T-cell (primary cell): ENCODE measurements around the gene TAS2R7. TPM values are rescaled to one million over a fixed set of nuclear protein-coding genes. Genes with fewer than 3 reads are reported as not detected.

ENCODE experiments used
- ATAC-seq, 4 experiments: fragments of 200-7000 bp in 3 of 4; fragments of 150-1000 bp in 1 of 4; cut with Tn5 transposase; replicated peaks in 1 of 4; 1 replicate in 3 of 4; 2 replicates in 1 of 4; pipeline ENCODE4 v1.10.0; 2021; ENCODE audit warnings: moderate library complexity in 3 of 4, mild to moderate bottlenecking in 2 of 4, moderate number of reproducible peaks in 1 of 4
- CTCF ChIA-PET, 2 donors: fragments of 300-600 bp; sonication (Branson Sonifier 250); formaldehyde crosslinking; loops; one replicate each; lab custom pipeline; 2022; ENCODE audit warnings: antibody characterized with exemption in 2 of 2; lab: Charles Lee
- POLR2A ChIA-PET, 2 donors: fragments of 300-600 bp; sonication (Branson Sonifier 250); formaldehyde crosslinking; loops; one replicate each; lab custom pipeline; 2022; ENCODE audit warnings: antibody characterized with exemption in 2 of 2; lab: Charles Lee
- DNase-seq, 35 experiments: peaks; one replicate each; pipeline versions ENCODE4 v3.0.0 to v3.0.0-alpha.2; 2013 to 2023
- H3K27ac ChIP-seq: one replicate; pipeline ENCODE4 v1.5.1; 2013; ENCODE audit warnings: low read length
- H3K27me3 ChIP-seq, 2 experiments: replicated peaks in 1 of 2; 1 replicate in 1 of 2; 2 replicates in 1 of 2; pipeline versions ENCODE4 v1.6.1 to v1.7.0; 2013; ENCODE audit warnings: low read length in 1 of 2, mixed read lengths in 1 of 2; ENCODE audit not compliant: control insufficient read depth in 2 of 2, insufficient read depth in 2 of 2; ENCODE audit errors: extremely low read depth in 1 of 2
- H3K36me3 ChIP-seq, 2 donors: 1 replicate in 1 of 2; 2 replicates in 1 of 2; pipeline versions ENCODE4 v1.6.1 to v1.7.0; 2013; ENCODE audit warnings: low read length in 1 of 2; ENCODE audit not compliant: control insufficient read depth in 2 of 2, insufficient read depth in 1 of 2; ENCODE audit errors: extremely low read depth in 1 of 2
- H3K4me1 ChIP-seq, 2 experiments: 1 replicate in 1 of 2; 2 replicates in 1 of 2; pipeline versions ENCODE4 v1.6.1 to v1.7.0; 2013; ENCODE audit warnings: low read length in 2 of 2, mixed read lengths in 1 of 2; ENCODE audit not compliant: insufficient read depth in 2 of 2, control insufficient read depth in 1 of 2; ENCODE audit errors: extremely low read depth in 1 of 2
- H3K4me3 ChIP-seq, 2 donors: 1 replicate in 1 of 2; 2 replicates in 1 of 2; pipeline versions ENCODE4 v1.5.1 to v1.7.0; 2013; ENCODE audit warnings: mild to moderate bottlenecking in 2 of 2, low read length in 1 of 2, moderate library complexity in 1 of 2; ENCODE audit not compliant: control insufficient read depth in 1 of 2; ENCODE audit errors: extremely low read depth in 1 of 2
- H3K9me3 ChIP-seq: 2 replicates; pipeline ENCODE4 v1.7.0; 2013
- H3K27ac Mint-ChIP-seq, 2 donors: one replicate each; pipeline ENCODE4 v1.8.0; 2020 to 2021; ENCODE audit warnings: mild to moderate bottlenecking in 2 of 2, mixed read lengths in 2 of 2
- H3K27me3 Mint-ChIP-seq, 2 donors: one replicate each; pipeline ENCODE4 v1.8.0; 2021 to 2022; ENCODE audit warnings: mixed read lengths in 2 of 2
- H3K36me3 Mint-ChIP-seq: one replicate; pipeline ENCODE4 v1.8.0; 2021; ENCODE audit warnings: mixed read lengths
- H3K4me1 Mint-ChIP-seq, 3 donors: one replicate each; pipeline ENCODE4 v1.8.0; 2020 to 2022; ENCODE audit warnings: mixed read lengths in 3 of 3, mild to moderate bottlenecking in 1 of 3
- H3K4me3 Mint-ChIP-seq, 3 donors: one replicate each; pipeline ENCODE4 v1.8.0; 2020 to 2022; ENCODE audit warnings: mild to moderate bottlenecking in 3 of 3, mixed read lengths in 3 of 3, moderate library complexity in 3 of 3
- H3K9me3 Mint-ChIP-seq, 3 donors: one replicate each; pipeline ENCODE4 v1.8.0; 2020 to 2022; ENCODE audit warnings: mixed read lengths in 3 of 3
- WGBS: methylation state at CpG from one replicate; pipeline ENCODE4 v1.1.5; 2013; ENCODE audit warnings: missing lambda C conversion rate; ENCODE audit not compliant: insufficient coverage; 5-methylcytosine and 5-hydroxymethylcytosine counted together
- total RNA-seq, 35 experiments: library from RNA in 6 of 35; stranded (reverse) in 6 of 35; fragments of 120-200 nt in 1 of 35; gene quantifications; one replicate each; pipeline versions ENCODE4 v1.2.1 to v1.2.4 and lab custom pipeline; 2013 to 2026

TAS2R7 gene
- total RNA-seq, 5 donors from 2014 or later (not counting 1 experiment from before 2014, with no cell fraction given), result not detected

- peaks cover 7 to 14% (median 12%) of the 10 kb centered on the region in 3 donors for H3K9me3 Mint-ChIP-seq
- peaks cover 30 to 43% of the 10 kb centered on the region in 2 donors for H3K27me3 Mint-ChIP-seq
- no peak overlapping the region for H3K27ac ChIP-seq
- ChIA-PET POLR2A (no interaction called here), CTCF (interaction anchor here in 1 of 2 donors (1.5 kb wide), 1 partner anchor 13 kb away, joined by 3 read pairs; no protein-coding TSS in a partner anchor)
- H3K27ac Mint-ChIP-seq, result no peak overlapping the region
- H3K36me3 ChIP-seq, result no peaks in the 10 kb centered on the region
- no peak overlapping the region for H3K4me3 Mint-ChIP-seq
- no peak for ATAC-seq
- no peak overlapping the region for H3K4me3 ChIP-seq
- no peaks in the 10 kb centered on the region for H3K4me1 Mint-ChIP-seq
- WGBS, result 20% methylated on average over 1 of the region's 2 CpGs
- peaks cover 8% of the 10 kb centered on the region for H3K36me3 Mint-ChIP-seq
- no peak for DNase-seq
- H3K4me1 ChIP-seq, result no peaks in the 10 kb centered on the region
- peaks cover 3% of the 10 kb centered on the region for H3K9me3 ChIP-seq
- peaks cover 0 to 17% of the 10 kb centered on the region in 2 experiments for H3K27me3 ChIP-seq
Measured at GRCh38 chr12:10759657-10760056, 42.8 kb downstream of the TAS2R7 start.

- DNase-seq (no peak), ATAC-seq (no peak)
- H3K4me3 ChIP-seq, result no peak overlapping the region
- WGBS, result 63% methylated on average over 2 of the region's 4 CpGs
- Mint-ChIP-seq H3K27ac (no peak overlapping the region), H3K4me1 (no peaks in the 10 kb centered on the region), H3K4me3 (no peak overlapping the region), H3K36me3 (peaks cover 8% of the 10 kb centered on the region), H3K27me3 (peaks cover 32 to 40% of the 10 kb centered on the region in 2 donors), H3K9me3 (peaks cover 7 to 14% (median 12%) of the 10 kb centered on the region in 3 donors)
- peaks cover 3% of the 10 kb centered on the region for H3K9me3 ChIP-seq
- ChIA-PET CTCF (interaction anchor here in 1 of 2 donors (0.9 kb wide), 1 partner anchor 143 kb away, joined by 4 read pairs; the partner anchor contains the start of gene MAGOHB), POLR2A (no interaction called here)
- no peaks in the 10 kb centered on the region for H3K4me1 ChIP-seq
- H3K27ac ChIP-seq, result no peak overlapping the region
- peaks cover 0 to 11% of the 10 kb centered on the region in 2 experiments for H3K27me3 ChIP-seq
- H3K36me3 ChIP-seq, result no peaks in the 10 kb centered on the region
Measured at GRCh38 chr12:10756194-10756593, 46.2 kb downstream of the TAS2R7 start.

DNA sequence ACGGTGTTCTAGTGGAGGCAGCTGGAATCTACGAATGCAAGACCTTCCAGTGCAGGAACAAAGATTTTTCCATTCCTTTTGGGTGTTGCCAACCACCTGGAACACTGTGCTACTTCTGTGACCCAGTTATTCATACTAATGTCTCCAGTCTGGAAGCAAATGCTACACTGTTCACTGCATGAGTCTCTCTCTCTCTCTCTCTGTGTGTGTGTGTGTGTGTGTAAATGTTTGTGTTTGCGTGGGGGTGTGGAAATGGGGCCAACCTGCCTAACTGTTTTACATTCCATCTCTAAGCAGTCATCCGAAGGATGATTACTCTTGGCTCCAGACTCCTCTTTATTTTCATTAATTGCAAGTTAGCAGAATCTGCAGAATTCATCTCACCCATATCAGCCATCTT is 49.4 kb downstream of the TAS2R7 start:
- ChIA-PET POLR2A (interaction anchor here in 1 of 2 donors (0.9 kb wide), 1 partner anchor 799 kb away, joined by 3 read pairs; no protein-coding TSS in a partner anchor), CTCF (interaction anchor here in 1 of 2 donors (0.7 kb wide), 1 partner anchor 14 kb away, joined by 3 read pairs; no protein-coding TSS in a partner anchor)
- peaks cover 7 to 14% (median 12%) of the 10 kb centered on the region in 3 donors for H3K9me3 Mint-ChIP-seq
- peaks cover 8% of the 10 kb centered on the region for H3K36me3 Mint-ChIP-seq
- H3K9me3 ChIP-seq, result peaks cover 3% of the 10 kb centered on the region
- no peak overlapping the region for H3K4me3 Mint-ChIP-seq
- DNase-seq (no peak), ATAC-seq (no peak)
- H3K27me3 ChIP-seq, result peaks cover 0 to 18% of the 10 kb centered on the region in 2 experiments
- 40% methylated on average over 2 of the region's 4 CpGs for whole genome bisulfite sequencing
- no peak overlapping the region for H3K27ac ChIP-seq
- H3K4me1 Mint-ChIP-seq, result peaks cover 6 to 11% (median 9%) of the 10 kb centered on the region in 3 donors
- no peaks in the 10 kb centered on the region for H3K36me3 ChIP-seq
- no peak overlapping the region for H3K4me3 ChIP-seq
- peaks cover 32 to 43% of the 10 kb centered on the region in 2 donors for H3K27me3 Mint-ChIP-seq
- H3K4me1 ChIP-seq, result peaks cover 0 to 4% of the 10 kb centered on the region in 2 experiments
- no peak overlapping the region for H3K27ac Mint-ChIP-seq

Other genes with a start within 250 kb of the TAS2R7 start
- 10 to 100 TPM; 11.6 to 22.9 (median 20.3) TPM for gene MAGOHB, start 189.0 kb downstream of the TAS2R7 start, total RNA-seq
- gene STYK1, start 128.6 kb downstream of the TAS2R7 start, total RNA-seq, result 1 to 10 TPM in 1 of 5 donors, under 1 TPM in 4; 0.20 to 1.8 (median 0.39) TPM
- 100 to 1,000 TPM in 1 of 5 donors, 10 to 100 TPM in 4; 14.8 to 101 (median 44.2) TPM for gene YBX3, start 79.3 kb downstream of the TAS2R7 start, total RNA-seq
- gene TAS2R8, start 4.7 kb upstream of the TAS2R7 start, total RNA-seq, result not detected
- gene TAS2R9, start 7.5 kb upstream of the TAS2R7 start, total RNA-seq, result not detected
- gene TAS2R10, start 23.7 kb upstream of the TAS2R7 start, total RNA-seq, result 1 to 10 TPM in 2 of 5 donors, under 1 TPM in 1, not detected in 2; 0.33 to 1.3 (median 1.2) TPM
- 1 to 10 TPM in 4 of 5 donors, under 1 TPM in 1; 0.73 to 3.8 (median 2.2) TPM for gene PRR4, start 46.8 kb upstream of the TAS2R7 start, total RNA-seq
- gene PRH1, start 81.6 kb upstream of the TAS2R7 start, total RNA-seq, result 10 to 100 TPM; 19.2 to 42.4 (median 24.7) TPM
- gene TAS2R13, start 106.9 kb upstream of the TAS2R7 start, total RNA-seq, result 1 to 10 TPM in 4 of 5 donors, under 1 TPM in 1; 0.79 to 1.5 (median 1.2) TPM
- not detected for gene PRH2, start 126.6 kb upstream of the TAS2R7 start, total RNA-seq
- 1 to 10 TPM; 2.4 to 3.5 (median 2.7) TPM for gene TAS2R14, start 136.6 kb upstream of the TAS2R7 start, total RNA-seq
- 1 to 10 TPM in 4 of 5 donors, under 1 TPM in 1; 0.61 to 2.2 (median 1.5) TPM for gene TAS2R50, start 184.3 kb upstream of the TAS2R7 start, total RNA-seq
- gene TAS2R20, start 195.7 kb upstream of the TAS2R7 start, total RNA-seq, result 1 to 10 TPM; 1.7 to 3.0 (median 2.6) TPM
- gene TAS2R19, start 220.0 kb upstream of the TAS2R7 start, total RNA-seq, result 1 to 10 TPM; 1.4 to 6.7 (median 2.4) TPM
- gene TAS2R31, start 228.8 kb upstream of the TAS2R7 start, total RNA-seq, result 1 to 10 TPM; 2.4 to 4.3 (median 3.6) TPM